Urinary bladder (tissue), 4 donors: Measurements from ENCODE around the gene NOS1. TPM values are rescaled to one million over a fixed set of nuclear protein-coding genes. Genes with fewer than 3 reads are reported as not detected.
"Not testable (repeated sequence)": the region's sequence is repeated elsewhere in the genome, so short reads cannot be mapped to it uniquely, and the experiment has no call there.

Source experiments
- DNase-seq: peaks from one replicate; pipeline ENCODE4 v3.0.0-alpha.2; 2015; ENCODE audit errors: extremely low spot score
- H3K27ac ChIP-seq: one replicate; pipeline ENCODE4 v1.5.1; 2013; ENCODE audit warnings: low read depth, mild to moderate bottlenecking, moderate library complexity
- H3K36me3 ChIP-seq: one replicate; pipeline ENCODE4 v1.6.1; 2013; ENCODE audit warnings: mild to moderate bottlenecking, moderate library complexity; ENCODE audit not compliant: insufficient read depth
- H3K4me1 ChIP-seq: one replicate; pipeline ENCODE4 v1.6.1; 2013; ENCODE audit warnings: mild to moderate bottlenecking, moderate library complexity; ENCODE audit not compliant: insufficient read depth
- H3K4me3 ChIP-seq: one replicate; pipeline ENCODE4 v1.5.1; 2013; ENCODE audit warnings: low read depth, low read length
- WGBS: extraction: QIAGEN DNeasy Blood & Tissue Kit; methylation state at CpG from one replicate; pipeline ENCODE4 v1.1.7; 2013; 5-methylcytosine and 5-hydroxymethylcytosine counted together
- polyA plus RNA-seq: library from polyadenylated mRNA; stranded (reverse); fragments of 200-250 nt; gene quantifications from one replicate; pipeline ENCODE4 v1.2.3, GENCODE V29; 2013
- total RNA-seq: library from RNA; depleted of rRNA; stranded (reverse); fragments of >200 nt; gene quantifications from one replicate; pipeline ENCODE4 v1.2.3, GENCODE V29; 2014
- donor health status: healthy with polysubstance abuse.
- donor health status: healthy.

NOS1 gene
- total and polyA plus RNA-seq, 2 donors = 0.60 to 1.7 TPM

DNA sequence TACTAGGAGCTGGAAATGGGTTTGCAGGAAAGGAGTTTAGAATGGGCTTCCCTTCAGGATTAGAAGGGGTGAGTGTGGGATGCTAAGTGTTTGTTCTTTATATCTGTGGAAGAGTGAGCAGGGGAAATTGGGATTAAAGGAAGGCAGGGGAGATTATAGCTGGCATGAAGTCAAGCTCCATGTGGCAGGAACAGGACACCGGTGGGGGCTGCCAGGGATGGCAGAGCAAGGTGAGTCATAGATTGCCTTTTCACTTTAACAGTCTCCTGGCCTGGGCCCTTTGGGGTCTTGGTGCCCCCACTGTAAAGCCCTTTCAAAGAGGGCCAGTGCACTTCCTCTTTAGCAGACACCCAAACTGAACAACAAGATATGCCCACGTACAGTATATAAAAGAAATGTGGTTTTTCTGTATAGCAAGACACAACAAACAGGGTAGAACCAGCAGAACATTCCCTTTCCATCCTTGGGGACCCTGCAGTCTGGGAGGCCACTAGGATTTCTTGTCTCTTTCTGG, 148.1 kb downstream of the NOS1 start:
- no peak overlapping the region for H3K27ac ChIP-seq
- no peak for DNase-seq
- H3K4me1 ChIP-seq = no peaks in the 10 kb centered on the region
- no peaks in the 10 kb centered on the region for H3K36me3 ChIP-seq
- H3K4me3 ChIP-seq = no peak overlapping the region
- 21% methylated on average over 2 of the region's 2 CpGs for WGBS

DNA sequence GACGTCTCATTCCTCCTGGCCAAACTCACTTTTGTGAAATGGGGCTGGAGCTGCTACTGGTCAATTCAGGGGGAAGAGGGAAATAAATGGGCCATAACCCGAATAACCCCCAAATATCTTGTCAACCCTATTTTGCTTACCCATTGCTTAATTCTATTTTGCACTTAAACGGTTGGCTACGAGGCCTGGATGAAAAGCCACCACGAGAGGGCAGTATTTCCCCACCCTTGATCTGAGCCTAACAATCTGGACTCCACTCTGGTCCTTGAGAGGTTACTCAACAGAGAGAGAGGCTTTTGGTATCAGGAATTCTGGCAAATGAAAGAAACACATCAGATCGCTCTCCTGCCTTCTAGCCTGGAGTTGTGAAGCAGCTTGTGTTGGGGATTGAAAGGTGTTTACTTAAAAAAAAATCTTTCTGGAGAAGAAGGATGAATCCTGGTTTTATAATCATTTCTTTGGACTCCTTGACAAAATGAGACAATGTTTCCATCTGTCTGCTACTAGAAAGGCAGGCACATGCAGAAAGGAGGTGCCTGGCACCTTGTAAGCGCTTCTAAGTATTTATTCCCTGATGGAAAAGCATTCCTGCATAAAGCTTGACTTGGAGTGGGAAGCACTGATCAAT, 148.7 kb downstream of the NOS1 start:
- H3K36me3 ChIP-seq = no peaks in the 10 kb centered on the region
- H3K4me3 ChIP-seq = no peak overlapping the region
- no peaks in the 10 kb centered on the region for H3K4me1 ChIP-seq
- DNase-seq = no peak
- no peak overlapping the region for H3K27ac ChIP-seq
- WGBS = 17% methylated on average over 7 of the region's 7 CpGs

DNA sequence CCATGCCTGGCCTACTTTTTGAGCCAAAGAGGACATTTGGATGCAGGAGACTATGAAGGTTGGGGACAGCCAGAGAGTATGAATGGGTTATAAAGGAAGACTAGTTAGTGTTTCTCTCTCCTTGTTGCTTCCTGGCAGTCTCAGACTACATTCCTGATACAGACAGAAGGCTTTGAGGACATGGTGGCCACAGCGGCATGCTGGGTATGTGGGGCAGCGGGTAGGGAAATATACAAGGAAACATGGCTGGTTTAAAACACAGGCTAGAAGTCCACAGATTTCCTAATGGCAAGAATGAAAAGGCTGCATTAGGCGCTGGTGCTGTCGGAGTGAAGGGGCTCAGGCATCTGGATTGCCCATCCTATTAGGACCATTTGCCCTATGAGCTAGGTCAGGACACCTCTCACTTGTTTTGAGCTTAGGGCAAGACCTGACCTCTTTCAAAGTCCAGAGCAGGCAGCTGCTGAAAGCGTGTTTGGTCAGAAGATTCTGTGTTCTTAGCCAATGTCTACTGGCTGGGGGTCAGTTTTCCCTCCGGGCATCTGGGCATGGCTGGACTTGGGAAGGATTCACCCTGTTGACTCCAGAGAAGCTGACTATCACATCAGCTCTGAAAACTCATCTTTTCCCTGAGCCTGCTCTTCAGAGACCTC, 151.0 kb downstream of the NOS1 start:
- no peaks in the 10 kb centered on the region for H3K36me3 ChIP-seq
- H3K4me1 ChIP-seq = no peaks in the 10 kb centered on the region
- no peak overlapping the region for H3K4me3 ChIP-seq
- 87% methylated on average over 6 of the region's 6 CpGs for WGBS
- H3K27ac ChIP-seq = no peak overlapping the region
- DNase-seq = no peak

DNA sequence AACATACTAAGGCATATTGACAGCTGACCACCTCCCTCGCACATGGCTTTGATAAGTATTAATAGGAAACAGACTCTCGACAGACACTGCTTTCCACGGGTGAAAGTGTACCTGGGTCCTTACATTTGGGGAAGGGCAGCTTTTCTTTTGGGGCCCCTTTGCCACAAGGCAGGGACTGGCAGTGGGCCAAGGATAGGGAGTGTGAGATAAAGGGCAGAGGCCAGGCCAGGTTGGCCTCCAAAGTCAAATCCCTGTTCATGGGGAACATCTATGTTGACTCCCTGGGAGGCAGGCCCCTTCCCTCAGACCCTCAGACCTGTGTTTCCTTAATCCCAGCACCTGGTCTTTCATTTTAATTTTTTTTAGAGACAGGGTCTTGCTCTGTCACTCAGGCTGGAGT, 151.8 kb downstream of the NOS1 start:
- Histone ChIP-seq H3K36me3 (no peaks in the 10 kb centered on the region), H3K4me1 (no peaks in the 10 kb centered on the region), H3K4me3 (no peak overlapping the region), H3K27ac (no peak overlapping the region)
- DNase-seq = no peak
- 69% methylated on average over 3 of the region's 3 CpGs for WGBS

DNA sequence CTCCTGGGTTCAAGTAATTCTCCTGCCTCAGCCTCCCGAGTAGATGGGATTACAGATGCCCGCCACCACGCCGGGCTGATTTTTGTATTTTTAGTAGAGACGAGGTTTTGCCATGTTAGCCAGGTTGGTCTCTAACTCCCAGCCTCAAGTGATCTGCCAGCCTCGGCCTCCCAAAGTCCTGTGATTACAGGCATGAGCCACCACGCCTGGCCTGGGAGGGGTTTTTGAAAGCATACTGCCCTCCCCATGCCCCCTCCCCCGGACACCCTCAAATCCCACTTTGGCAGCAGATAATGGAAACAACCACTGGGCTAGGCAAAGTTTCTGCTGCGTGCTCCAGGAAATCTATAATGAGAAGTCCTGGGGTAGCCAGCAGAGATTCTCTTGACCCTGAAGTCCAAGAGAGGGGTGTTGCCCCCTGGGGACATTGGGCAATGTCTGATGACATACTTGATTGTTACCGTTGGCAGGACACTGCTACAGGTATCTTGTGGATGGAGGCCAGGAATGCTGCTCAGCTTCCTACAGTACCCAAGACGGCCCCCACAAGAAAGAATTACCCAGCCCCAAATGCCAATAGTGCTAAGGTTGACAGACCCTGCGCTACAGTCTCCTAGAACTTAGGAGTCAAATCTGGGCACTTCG, 152.5 kb downstream of the NOS1 start:
- no peak overlapping the region for H3K4me3 ChIP-seq
- no peaks in the 10 kb centered on the region for H3K36me3 ChIP-seq
- no peaks in the 10 kb centered on the region for H3K4me1 ChIP-seq
- 77% methylated on average over 13 of the region's 13 CpGs for WGBS
- no peak for DNase-seq
- no peak overlapping the region for H3K27ac ChIP-seq

DNA sequence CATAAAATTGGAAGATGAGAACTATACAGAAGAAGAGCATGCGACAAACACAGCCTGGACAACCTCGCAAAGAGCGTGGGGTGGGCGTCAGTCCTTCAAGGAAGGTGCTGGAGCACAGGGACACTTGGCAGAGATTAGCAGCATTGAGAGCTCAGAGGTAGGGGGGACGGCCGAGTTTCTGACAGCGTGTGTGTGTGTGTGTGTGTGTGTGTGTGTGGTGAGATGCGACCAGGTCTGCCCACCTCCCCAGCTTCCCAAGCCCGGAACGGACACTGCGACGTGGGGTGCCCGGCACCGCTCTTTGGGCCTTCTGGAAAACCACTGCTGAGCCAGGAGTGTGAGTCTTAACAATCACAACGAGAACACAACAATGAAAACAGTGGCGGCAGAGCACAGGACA, 153.2 kb downstream of the NOS1 start:
- Histone ChIP-seq H3K4me1 (no peaks in the 10 kb centered on the region), H3K36me3 (no peaks in the 10 kb centered on the region), H3K4me3 (no peak overlapping the region), H3K27ac (no peak overlapping the region)
- no peak for DNase-seq
- 68% methylated on average over 16 of the region's 16 CpGs for WGBS

DNA sequence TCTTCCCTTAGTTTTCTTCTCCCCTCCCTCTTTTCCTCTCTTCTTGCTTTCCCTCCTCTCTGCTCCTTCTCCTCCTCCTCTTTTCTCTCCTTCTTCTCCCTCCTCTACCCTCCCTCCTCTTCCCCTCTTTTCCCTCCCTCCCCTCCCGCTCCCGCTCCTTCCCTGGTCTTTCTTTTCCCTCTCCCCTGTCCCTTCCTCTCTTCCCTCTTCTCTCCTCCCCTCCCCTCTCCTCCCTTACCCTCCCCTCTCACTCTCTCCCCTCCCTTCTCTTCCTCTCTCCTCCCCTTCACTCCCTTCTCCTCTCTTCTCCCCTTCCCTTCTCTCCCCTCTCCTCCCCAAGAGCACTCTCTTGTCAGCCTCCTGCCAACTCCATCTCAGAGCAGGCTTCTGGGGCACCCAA, 153.8 kb downstream of the NOS1 start:
- Histone ChIP-seq H3K27ac (no peak overlapping the region), H3K36me3 (no peaks in the 10 kb centered on the region), H3K4me3 (no peak overlapping the region), H3K4me1 (no peaks in the 10 kb centered on the region)
- 42% methylated on average over 2 of the region's 2 CpGs for WGBS
- no peak for DNase-seq

DNA sequence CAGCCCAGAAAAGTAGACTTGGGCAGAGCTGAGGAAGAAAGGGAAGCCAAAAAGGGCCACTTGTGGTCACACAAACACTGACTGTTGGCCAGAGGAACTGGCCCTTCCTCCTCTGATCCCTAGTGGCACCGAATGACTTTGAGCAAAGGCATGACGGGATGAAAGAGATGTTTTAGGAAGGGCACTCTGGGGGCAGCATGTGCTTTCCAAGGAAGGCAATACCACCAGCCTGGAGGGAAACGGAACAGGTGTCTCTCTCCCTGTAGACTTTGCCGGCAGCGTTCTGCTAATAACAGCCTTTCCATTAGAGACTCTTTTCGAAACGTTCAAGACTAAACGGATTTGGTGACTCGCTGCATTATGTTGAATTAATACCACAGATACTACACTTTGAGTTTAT, 158.9 kb downstream of the NOS1 start:
- H3K36me3 ChIP-seq = no peaks in the 10 kb centered on the region
- H3K4me3 ChIP-seq = no peak overlapping the region
- DNase-seq = no peak
- 75% methylated on average over 9 of the region's 9 CpGs for WGBS
- H3K27ac ChIP-seq = no peak overlapping the region
- H3K4me1 ChIP-seq = no peaks in the 10 kb centered on the region

DNA sequence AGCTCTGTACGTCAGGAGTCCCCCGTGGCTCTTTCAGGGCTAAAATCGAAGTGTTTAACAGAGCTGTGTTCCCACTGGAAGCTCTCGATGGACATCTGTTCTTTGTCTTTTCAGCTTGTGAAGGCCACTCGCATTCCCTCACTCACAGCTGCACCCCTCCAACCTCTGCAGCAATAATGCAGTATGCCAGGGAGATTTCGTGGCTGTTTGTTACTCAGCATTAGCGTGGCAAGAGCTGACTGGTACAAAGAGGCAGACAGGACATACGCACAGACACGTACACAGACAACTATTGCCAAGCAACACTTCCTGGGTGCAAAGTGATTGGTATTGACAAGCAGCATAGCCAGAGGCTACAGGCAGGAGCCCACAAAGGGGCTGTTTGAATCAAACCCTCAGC, 159.4 kb downstream of the NOS1 start:
- WGBS = 89% methylated on average over 9 of the region's 9 CpGs
- DNase-seq = no peak
- Histone ChIP-seq H3K4me1 (no peaks in the 10 kb centered on the region), H3K36me3 (no peaks in the 10 kb centered on the region), H3K4me3 (no peak overlapping the region), H3K27ac (no peak overlapping the region)

DNA sequence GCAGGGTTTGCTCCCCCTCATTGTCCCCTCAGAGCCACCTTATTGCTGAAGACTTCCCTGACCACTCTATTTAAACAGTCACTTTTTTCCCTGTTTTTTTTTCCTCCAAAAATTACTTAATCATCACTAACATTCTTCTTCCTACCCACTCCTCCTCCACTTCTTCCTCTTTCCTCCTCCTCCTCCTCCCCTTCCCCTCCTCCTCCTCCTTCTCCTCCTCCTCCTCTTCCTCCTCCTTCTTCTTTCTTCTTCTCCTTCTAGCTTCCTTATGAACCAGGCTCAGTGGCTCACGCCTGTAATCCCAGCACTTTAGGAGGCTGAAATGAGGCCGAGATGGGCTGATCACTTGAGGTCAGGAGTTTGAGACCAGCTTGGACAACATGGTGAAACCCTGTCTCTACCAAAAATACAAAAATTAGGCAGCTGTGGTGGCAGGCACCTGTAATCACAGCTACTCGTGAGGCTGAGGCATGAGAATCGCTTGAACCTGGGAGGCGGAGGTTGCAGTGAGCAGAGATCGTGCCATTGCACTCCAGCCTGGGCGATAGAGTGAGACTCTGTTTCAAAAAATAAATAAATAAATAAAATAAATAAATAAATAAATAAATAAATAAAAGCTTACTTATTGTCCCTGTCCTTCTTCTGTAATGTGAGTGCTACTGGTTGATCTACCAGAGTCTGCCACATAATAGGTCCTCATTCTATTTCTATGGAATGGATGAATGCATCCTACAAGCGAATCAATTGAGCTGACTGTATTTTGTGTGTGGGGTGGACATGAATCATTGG, 161.3 kb downstream of the NOS1 start:
- WGBS = 89% methylated on average over 8 of the region's 8 CpGs
- not testable (repeated sequence) for DNase-seq, H3K36me3 ChIP-seq, H3K27ac ChIP-seq, H3K4me1 ChIP-seq, H3K4me3 ChIP-seq

DNA sequence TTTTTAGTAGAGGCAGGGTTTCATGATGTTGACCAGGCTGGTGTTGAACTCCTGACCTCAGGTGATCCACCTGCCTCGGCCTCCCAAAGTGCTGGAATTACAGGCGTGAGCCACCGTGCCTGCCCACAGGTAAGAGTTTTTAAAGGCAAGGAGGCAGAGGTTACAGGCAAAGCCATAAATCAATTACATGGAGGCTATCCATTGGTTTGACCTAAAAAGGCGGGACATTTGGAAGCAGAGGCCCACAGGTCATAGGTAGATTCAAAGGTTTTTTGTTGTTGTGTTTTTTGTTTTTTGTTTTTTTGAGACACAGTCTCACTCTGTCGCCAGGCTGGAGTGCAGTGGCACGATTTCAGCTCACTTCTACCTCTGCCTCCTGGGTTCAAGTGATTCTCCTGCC, 165.1 kb downstream of the NOS1 start:
- not testable (repeated sequence) for H3K4me3 ChIP-seq, H3K36me3 ChIP-seq, H3K4me1 ChIP-seq, DNase-seq, H3K27ac ChIP-seq
- WGBS = 91% methylated on average over 6 of the region's 6 CpGs

DNA sequence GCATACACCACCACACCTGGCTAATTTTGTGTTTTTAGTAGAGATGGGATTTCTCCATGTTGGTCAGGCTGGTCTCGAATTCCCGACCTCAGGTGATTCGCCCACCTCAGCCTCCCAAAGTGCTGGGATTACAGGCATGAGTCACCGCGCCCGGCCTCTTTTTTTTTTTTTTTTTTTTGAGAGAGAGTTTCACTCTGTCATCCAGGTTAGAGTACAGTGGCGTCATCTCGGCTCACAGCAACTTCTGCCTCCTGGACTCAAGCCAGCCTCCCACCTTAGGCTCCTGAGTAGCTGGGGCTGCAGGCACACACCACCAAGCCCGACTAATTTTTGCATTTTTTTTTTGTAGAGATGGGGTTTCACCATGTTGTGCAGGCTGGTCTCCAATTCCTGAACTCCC, 166.4 kb downstream of the NOS1 start:
- H3K36me3 ChIP-seq, H3K4me3 ChIP-seq, H3K27ac ChIP-seq, DNase-seq, H3K4me1 ChIP-seq: not testable (repeated sequence)
- 86% methylated on average over 9 of the region's 9 CpGs for whole genome bisulfite sequencing

DNA sequence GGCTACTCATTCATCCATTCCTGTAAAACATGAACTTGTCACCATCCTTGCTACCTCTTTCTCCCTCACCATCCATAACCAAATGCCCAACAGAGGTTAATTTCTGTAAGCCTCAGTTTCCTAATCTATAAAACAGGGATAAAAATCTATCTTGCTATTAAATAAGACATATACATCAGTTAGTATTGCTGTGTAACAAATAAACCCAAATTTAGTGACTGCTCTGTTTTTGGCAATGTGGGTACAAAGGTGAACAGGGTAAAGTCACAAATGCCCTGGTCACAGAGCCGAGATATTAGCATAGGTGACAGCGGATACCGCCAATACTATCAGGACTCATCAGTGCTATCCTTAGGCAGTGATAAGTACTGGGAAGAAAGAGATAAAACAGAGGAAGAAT, 167.5 kb downstream of the NOS1 start:
- 94% methylated on average over 3 of the region's 3 CpGs for WGBS
- Histone ChIP-seq H3K4me3 (no peak overlapping the region), H3K27ac (no peak overlapping the region), H3K4me1 (no peaks in the 10 kb centered on the region), H3K36me3 (no peaks in the 10 kb centered on the region)
- no peak for DNase-seq
